ENCODE data around the gene B9D1. TPM values are rescaled to one million over a fixed set of nuclear protein-coding genes. Genes with fewer than 3 reads are reported as not detected.

The B9D1 gene
- polyA plus RNA-seq, 3 donors, result 1.0 TPM; not detected in 2

- Mint-ChIP-seq H3K36me3 (no peaks in the 10 kb centered on the region), H3K4me1 (no peaks in the 10 kb centered on the region), H3K27ac (peak overlapping the region in 1 of 7 donors; percentile 66), H3K9me3 (peaks cover 0 to 2% (median 0%) of the 10 kb centered on the region in 7 donors), H3K4me3 (no peak overlapping the region), H3K27me3 (ENCODE audit: low read depth in 3 of 3) (peaks cover 32 to 63% (median 42%) of the 10 kb centered on the region in 3 donors)
- no peak overlapping the region for H2AFZ ChIP-seq (ENCODE audit: insufficient read depth, low read depth, low read length, poor library complexity, severe bottlenecking)
- no peaks in the 10 kb centered on the region for H3K79me2 ChIP-seq (ENCODE audit: insufficient read depth, low read length)
- no peak overlapping the region for H3K4me2 ChIP-seq (replicated peaks; ENCODE audit: extremely low read depth, low read length, poor library complexity, severe bottlenecking)
- intact Hi-C loops (cut with micrococcal nuclease), result no loop called here
- H3K4me3 ChIP-seq (replicated peaks in 1 of 3; ENCODE audit: low read depth in 2 of 3, low read length in 3 of 3), result no peak overlapping the region
- no peaks in the 10 kb centered on the region for H4K20me1 ChIP-seq (ENCODE audit: insufficient read depth, low read length)
- TF ChIP-seq, protein P1, sequence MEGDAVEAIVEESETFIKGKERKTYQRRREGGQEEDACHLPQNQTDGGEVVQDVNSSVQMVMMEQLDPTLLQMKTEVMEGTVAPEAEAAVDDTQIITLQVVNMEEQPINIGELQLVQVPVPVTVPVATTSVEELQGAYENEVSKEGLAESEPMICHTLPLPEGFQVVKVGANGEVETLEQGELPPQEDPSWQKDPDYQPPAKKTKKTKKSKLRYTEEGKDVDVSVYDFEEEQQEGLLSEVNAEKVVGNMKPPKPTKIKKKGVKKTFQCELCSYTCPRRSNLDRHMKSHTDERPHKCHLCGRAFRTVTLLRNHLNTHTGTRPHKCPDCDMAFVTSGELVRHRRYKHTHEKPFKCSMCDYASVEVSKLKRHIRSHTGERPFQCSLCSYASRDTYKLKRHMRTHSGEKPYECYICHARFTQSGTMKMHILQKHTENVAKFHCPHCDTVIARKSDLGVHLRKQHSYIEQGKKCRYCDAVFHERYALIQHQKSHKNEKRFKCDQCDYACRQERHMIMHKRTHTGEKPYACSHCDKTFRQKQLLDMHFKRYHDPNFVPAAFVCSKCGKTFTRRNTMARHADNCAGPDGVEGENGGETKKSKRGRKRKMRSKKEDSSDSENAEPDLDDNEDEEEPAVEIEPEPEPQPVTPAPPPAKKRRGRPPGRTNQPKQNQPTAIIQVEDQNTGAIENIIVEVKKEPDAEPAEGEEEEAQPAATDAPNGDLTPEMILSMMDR (IDR thresholded peaks at IDR 0.05), result no peak
- peaks cover 0 to 42% of the 10 kb centered on the region in 2 donors for H3K27me3 ChIP-seq (ENCODE audit: control insufficient read depth in 2 of 2, insufficient read depth in 2 of 2, low read length in 2 of 2)
- H3K9ac ChIP-seq (ENCODE audit: insufficient read depth, low read length, poor library complexity, severe bottlenecking), result no peak overlapping the region
- H3K4me1 ChIP-seq (ENCODE audit: control insufficient read depth in 1 of 2, insufficient read depth in 2 of 2, low read length in 2 of 2), result no peaks in the 10 kb centered on the region
- H3K27ac ChIP-seq (ENCODE audit: low read depth in 1 of 2, low read length in 2 of 2), result no peak overlapping the region
- H3K36me3 ChIP-seq (replicated peaks in 1 of 2; ENCODE audit: control insufficient read depth in 1 of 2, insufficient read depth in 2 of 2, low read length in 2 of 2), result no peaks in the 10 kb centered on the region
- WGBS (ENCODE audit: insufficient coverage), result 97% methylated on average over 6 of the region's 6 CpGs
- H3K9me3 ChIP-seq (replicated peaks in 1 of 2; ENCODE audit: control insufficient read depth in 1 of 2, insufficient read depth in 1 of 2, low read length in 2 of 2), result no peaks in the 10 kb centered on the region
- DNase-seq, result peak in 1 of 3 donors; percentile 53
These were observed 30.0 kb downstream of the B9D1 start for GRCh38 chr17:19332371-19333131.

- H3K27me3 Mint-ChIP-seq (ENCODE audit: low read depth in 3 of 3), result peaks cover 31 to 61% (median 39%) of the 10 kb centered on the region in 3 donors
- peaks cover 0 to 3% (median under 1%) of the 10 kb centered on the region in 7 donors for H3K9me3 Mint-ChIP-seq
- Histone ChIP-seq H3K4me1 (ENCODE audit: control insufficient read depth in 1 of 2, insufficient read depth in 2 of 2, low read length in 2 of 2) (no peaks in the 10 kb centered on the region), H3K4me2 (replicated peaks; ENCODE audit: extremely low read depth, low read length, poor library complexity, severe bottlenecking) (no peak overlapping the region), H3K9me3 (replicated peaks in 1 of 2; ENCODE audit: control insufficient read depth in 1 of 2, insufficient read depth in 1 of 2, low read length in 2 of 2) (no peaks in the 10 kb centered on the region), H3K27ac (ENCODE audit: low read depth in 1 of 2, low read length in 2 of 2) (no peak overlapping the region), H3K4me3 (replicated peaks in 1 of 3; ENCODE audit: low read depth in 2 of 3, low read length in 3 of 3) (no peak overlapping the region), H2AFZ (ENCODE audit: insufficient read depth, low read depth, low read length, poor library complexity, severe bottlenecking) (no peak overlapping the region), H3K27me3 (ENCODE audit: control insufficient read depth in 2 of 2, insufficient read depth in 2 of 2, low read length in 2 of 2) (peaks cover 0 to 43% of the 10 kb centered on the region in 2 donors), H3K79me2 (ENCODE audit: insufficient read depth, low read length) (no peaks in the 10 kb centered on the region), H3K9ac (ENCODE audit: insufficient read depth, low read length, poor library complexity, severe bottlenecking) (no peak overlapping the region), H3K36me3 (replicated peaks in 1 of 2; ENCODE audit: control insufficient read depth in 1 of 2, insufficient read depth in 2 of 2, low read length in 2 of 2) (no peaks in the 10 kb centered on the region), H4K20me1 (ENCODE audit: insufficient read depth, low read length) (no peaks in the 10 kb centered on the region)
- peaks cover 0 to under 1% of the 10 kb centered on the region in 2 donors for H3K36me3 Mint-ChIP-seq
- 95% methylated on average over 6 of the region's 13 CpGs for WGBS (ENCODE audit: insufficient coverage)
- TF ChIP-seq, protein P1 (IDR thresholded peaks at IDR 0.05), result no peak
- intact Hi-C loops (cut with micrococcal nuclease), result no loop called here
- no peak overlapping the region for H3K27ac Mint-ChIP-seq
- no peak for DNase-seq
- no peak overlapping the region for H3K4me3 Mint-ChIP-seq
- no peaks in the 10 kb centered on the region for H3K4me1 Mint-ChIP-seq
These were observed 30.8 kb downstream of the B9D1 start for GRCh38 chr17:19331543-19332245.
